Brain microvascular endothelial cell (primary cell): ENCODE measurements around the gene OR6C76.

Experiments
- DNase-seq: peaks from one replicate; pipeline ENCODE4 v3.0.0-alpha.2; 2020
- H3K27ac ChIP-seq: fragments of 250-450 bp; sonication (Bioruptor Pico); 2 replicates; pipeline ENCODE4 v1.5.1; 2020; ENCODE audit warnings: mild to moderate bottlenecking, moderate library complexity
- H3K27me3 ChIP-seq: fragments of 250-450 bp; sonication (Bioruptor Pico); replicated peaks from 2 replicates; pipeline ENCODE4 v1.5.1; 2020; ENCODE audit warnings: mild to moderate bottlenecking
- H3K36me3 ChIP-seq: fragments of 250-450 bp; sonication (Bioruptor Pico); replicated peaks from 2 replicates; pipeline ENCODE4 v1.5.1; 2020; ENCODE audit warnings: mild to moderate bottlenecking
- H3K4me3 ChIP-seq: 2 replicates; pipeline ENCODE4 v1.5.1; 2011; ENCODE audit warnings: low read depth, mild to moderate bottlenecking, control low read depth, low read length, moderate library complexity
- CTCF ChIP-seq: IDR thresholded peaks from 2 replicates; pipeline ENCODE4 v1.5.1; 2011; ENCODE audit warnings: low read depth, mild to moderate bottlenecking, moderate library complexity, low read length, control low read depth, inconsistent platforms; ENCODE audit errors: missing control alignments
- in situ Hi-C: cut with HindIII; loops from 2 replicates; pipeline ENCODE4 v1.10.0; 2017; ENCODE audit warnings: low sequenced_read_pairs, low pct_ligation_motif_present

Gene OR6C76

DNA sequence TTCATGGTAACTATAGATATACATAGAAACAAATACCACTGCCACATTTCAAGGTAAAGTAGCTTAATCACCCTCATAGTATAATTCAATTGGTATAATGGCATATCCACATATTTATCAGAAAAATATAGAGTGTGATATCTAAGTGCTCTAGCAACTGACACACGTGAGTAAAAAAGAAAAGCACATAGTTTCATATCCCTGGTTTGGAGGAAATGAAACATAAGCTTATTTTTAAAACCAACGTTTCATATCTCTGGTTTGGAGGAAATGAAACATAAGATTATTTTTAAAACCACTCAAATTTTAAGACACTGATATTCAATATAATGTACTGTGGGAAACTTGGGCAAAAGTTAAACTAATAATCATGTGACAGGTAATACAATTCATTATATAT lies 41.8 kb downstream of the OR6C76 start:
- no peak for DNase-seq
- no peak for TF ChIP-seq CTCF
- in situ Hi-C loops, result no loop called here
- H3K27me3 ChIP-seq, result no peaks in the 10 kb centered on the region
- H3K4me3 ChIP-seq, result no peak overlapping the region
- H3K36me3 ChIP-seq, result no peaks in the 10 kb centered on the region
- no peak overlapping the region for H3K27ac ChIP-seq

GRCh38 chr12:55469291-55469690 lies 43.2 kb downstream of the OR6C76 start:
- DNase-seq, result no peak
- H3K36me3 ChIP-seq, result no peaks in the 10 kb centered on the region
- no peak overlapping the region for H3K4me3 ChIP-seq
- H3K27ac ChIP-seq, result no peak overlapping the region
- no peaks in the 10 kb centered on the region for H3K27me3 ChIP-seq
- in situ Hi-C loops, result no loop called here
- no peak for TF ChIP-seq CTCF

DNA sequence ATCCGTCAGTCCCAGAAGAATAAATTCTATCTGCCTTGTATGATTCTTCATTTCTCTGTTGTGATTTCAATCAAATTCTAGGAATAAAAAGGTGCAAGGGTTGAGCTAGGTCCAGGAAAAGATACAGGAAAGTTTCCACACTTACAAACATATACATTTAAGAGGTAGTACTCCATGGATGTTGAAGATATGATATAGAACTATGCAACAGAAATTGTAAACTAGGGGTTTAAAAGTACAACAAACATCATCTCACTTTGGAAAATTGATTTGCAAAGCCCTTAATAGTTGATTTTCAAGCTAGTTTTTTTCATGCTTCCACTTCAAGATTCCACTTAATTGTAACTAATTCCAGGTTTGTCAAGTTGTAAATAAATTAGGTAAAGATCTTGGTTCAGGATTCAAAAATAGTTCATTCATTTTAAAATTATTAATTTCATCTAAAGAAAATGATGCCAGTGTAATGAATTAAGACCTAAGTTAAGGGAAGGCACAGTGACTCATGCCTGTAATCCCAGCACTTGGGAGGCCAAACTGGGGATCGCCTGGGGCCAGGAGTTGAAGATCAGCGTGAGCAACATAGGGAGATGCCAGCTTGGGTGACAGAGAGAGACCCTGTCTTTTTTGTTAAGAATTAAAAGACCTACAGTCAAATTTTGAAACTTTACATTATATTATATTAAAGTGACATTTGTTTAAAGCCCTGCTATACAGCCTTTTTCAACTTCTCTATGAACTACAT lies 44.2 kb downstream of the OR6C76 start, which contains the start of gene OR6C70:
Gene OR6C70 (minus strand): TSS at position 51 of the 742 bp plus-strand sequence. CDS start 0 bp downstream, at position 51.
- Histone ChIP-seq H3K4me3 (no peak within 1 kb of the TSS), H3K27me3 (no peaks in the 10 kb centered on the region), H3K27ac (no peak within 1 kb of the TSS), H3K36me3 (no peaks in the 10 kb centered on the region)
- in situ Hi-C loops, result no loop called here
- TF ChIP-seq CTCF, result no peak
- DNase-seq, result no peak

- no peak for TF ChIP-seq CTCF
- in situ Hi-C loops, result no loop called here
- no peak overlapping the region for H3K27ac ChIP-seq
These were observed 46.2 kb downstream of the OR6C76 start for GRCh38 chr12:55472264-55472663.

More at GRCh38 chr12:55472264-55472663, 46.2 kb downstream of the OR6C76 start:
- DNase-seq, result no peak
- no peak overlapping the region for H3K4me3 ChIP-seq
- H3K27me3 ChIP-seq, result no peaks in the 10 kb centered on the region
- H3K36me3 ChIP-seq, result no peaks in the 10 kb centered on the region
